ENCODE results near the gene ARNT2. TPM values are rescaled to one million over a fixed set of nuclear protein-coding genes. Genes with fewer than 3 reads are reported as not detected.

ARNT2 gene
- total RNA-seq, 1 donor from 2014 or later, result 6.4 TPM

- DNase-seq (ENCODE audit: low spot score in 2 of 2), result no peak
- H3K9me3 ChIP-seq, result no peaks in the 10 kb centered on the region
- TF ChIP-seq, protein P1, sequence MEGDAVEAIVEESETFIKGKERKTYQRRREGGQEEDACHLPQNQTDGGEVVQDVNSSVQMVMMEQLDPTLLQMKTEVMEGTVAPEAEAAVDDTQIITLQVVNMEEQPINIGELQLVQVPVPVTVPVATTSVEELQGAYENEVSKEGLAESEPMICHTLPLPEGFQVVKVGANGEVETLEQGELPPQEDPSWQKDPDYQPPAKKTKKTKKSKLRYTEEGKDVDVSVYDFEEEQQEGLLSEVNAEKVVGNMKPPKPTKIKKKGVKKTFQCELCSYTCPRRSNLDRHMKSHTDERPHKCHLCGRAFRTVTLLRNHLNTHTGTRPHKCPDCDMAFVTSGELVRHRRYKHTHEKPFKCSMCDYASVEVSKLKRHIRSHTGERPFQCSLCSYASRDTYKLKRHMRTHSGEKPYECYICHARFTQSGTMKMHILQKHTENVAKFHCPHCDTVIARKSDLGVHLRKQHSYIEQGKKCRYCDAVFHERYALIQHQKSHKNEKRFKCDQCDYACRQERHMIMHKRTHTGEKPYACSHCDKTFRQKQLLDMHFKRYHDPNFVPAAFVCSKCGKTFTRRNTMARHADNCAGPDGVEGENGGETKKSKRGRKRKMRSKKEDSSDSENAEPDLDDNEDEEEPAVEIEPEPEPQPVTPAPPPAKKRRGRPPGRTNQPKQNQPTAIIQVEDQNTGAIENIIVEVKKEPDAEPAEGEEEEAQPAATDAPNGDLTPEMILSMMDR (IDR thresholded peaks at IDR 0.05), result no peak
These were observed 75.0 kb downstream of the ARNT2 start for GRCh38 chr15:80479191-80479590.

GRCh38 chr15:80480171-80480811, 76.1 kb downstream of the ARNT2 start:
- DNase-seq (ENCODE audit: low spot score in 2 of 2), result no peak
- Histone ChIP-seq H3K36me3 (no peaks in the 10 kb centered on the region), H3K27ac (peak overlapping the region; percentile 42 to 71), H3K4me3 (no peak overlapping the region), H3K27me3 (no peaks in the 10 kb centered on the region), H3K4me1 (peaks cover 3 to 18% of the 10 kb centered on the region in 2 donors), H3K9me3 (no peaks in the 10 kb centered on the region)
- intact Hi-C loops (cut with DNase I), result loop anchor here (10.0 kb wide), 2 partner anchors 305 to 855 kb away; no protein-coding TSS in a partner anchor
- TF ChIP-seq, protein P1 (IDR thresholded peaks at IDR 0.05), result no peak

More at GRCh38 chr15:80479191-80479590, 75.0 kb downstream of the ARNT2 start:
- Histone ChIP-seq H3K27me3 (no peaks in the 10 kb centered on the region), H3K4me1 (peaks cover 3 to 18% of the 10 kb centered on the region in 2 donors), H3K36me3 (no peaks in the 10 kb centered on the region), H3K27ac (peak overlapping the region in 1 of 2 donors; percentile 71), H3K4me3 (no peak overlapping the region)
- intact Hi-C loops (cut with DNase I), result no loop called here

GRCh38 chr15:80480909-80481308, 76.7 kb downstream of the ARNT2 start:
- H3K4me1 ChIP-seq, result peaks cover 3 to 19% of the 10 kb centered on the region in 2 donors
- no peak overlapping the region for H3K4me3 ChIP-seq
- H3K27ac ChIP-seq, result peak overlapping the region; percentile 42 to 71
- H3K9me3 ChIP-seq, result no peaks in the 10 kb centered on the region
- peak in 1 of 2 donors; percentile 86 for DNase-seq (ENCODE audit: low spot score in 2 of 2)
- intact Hi-C loops (cut with DNase I), result loop anchor here (10.0 kb wide), 2 partner anchors 306 to 854 kb away; no protein-coding TSS in a partner anchor
- TF ChIP-seq, protein P1 (IDR thresholded peaks at IDR 0.05), result no peak
- H3K36me3 ChIP-seq, result no peaks in the 10 kb centered on the region
- no peaks in the 10 kb centered on the region for H3K27me3 ChIP-seq

DNA sequence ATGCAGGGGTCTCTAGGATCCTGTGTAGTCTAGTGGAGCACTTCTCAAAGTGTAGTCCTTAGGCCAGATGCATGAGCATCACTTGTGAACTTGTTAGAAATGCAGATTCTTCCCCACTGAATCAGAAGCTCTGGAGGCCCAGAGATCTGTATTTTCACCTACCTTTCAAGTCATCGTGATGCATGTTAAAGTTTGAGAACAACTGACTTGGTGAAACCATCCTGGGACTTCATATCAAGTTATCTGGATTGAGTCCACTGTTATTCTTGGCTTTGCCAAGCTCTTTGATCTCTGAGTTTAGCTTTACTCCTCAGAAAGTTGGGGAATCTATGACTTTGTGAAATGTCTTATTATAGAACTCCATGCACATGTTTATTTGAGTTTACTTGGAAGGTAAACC, 78.5 kb downstream of the ARNT2 start:
- TF ChIP-seq, protein P1 (IDR thresholded peaks at IDR 0.05), result no peak
- Histone ChIP-seq H3K9me3 (no peaks in the 10 kb centered on the region), H3K27me3 (no peaks in the 10 kb centered on the region), H3K4me1 (peaks cover 3 to 20% of the 10 kb centered on the region in 2 donors), H3K36me3 (no peaks in the 10 kb centered on the region), H3K4me3 (no peak overlapping the region), H3K27ac (no peak overlapping the region)
- no peak for DNase-seq (ENCODE audit: low spot score in 2 of 2)
- intact Hi-C loops (cut with DNase I), result loop anchor here (10.0 kb wide), 2 partner anchors 308 to 852 kb away; no protein-coding TSS in a partner anchor

- H3K4me3 ChIP-seq, result no peak overlapping the region
- no peaks in the 10 kb centered on the region for H3K36me3 ChIP-seq
- TF ChIP-seq, protein P1 (IDR thresholded peaks at IDR 0.05), result no peak
- H3K9me3 ChIP-seq, result no peaks in the 10 kb centered on the region
- peaks cover 3 to 28% of the 10 kb centered on the region in 2 donors for H3K4me1 ChIP-seq
- H3K27me3 ChIP-seq, result no peaks in the 10 kb centered on the region
- DNase-seq (ENCODE audit: low spot score in 2 of 2), result no peak
- H3K27ac ChIP-seq, result no peak overlapping the region
- intact Hi-C loops (cut with DNase I), result loop anchor here (10.0 kb wide), 2 partner anchors 309 to 851 kb away; no protein-coding TSS in a partner anchor
These were observed 79.6 kb downstream of the ARNT2 start for GRCh38 chr15:80483725-80484161.
